KMS-11 (cell line): ENCODE data around the gene VWC2.
A peak's percentile ranks its signal among the peaks of the same experiment; 100 is the strongest.

Source experiments
- H2AFZ ChIP-seq: fragments of 200-600 bp; sonication (generic); 2 replicates; pipeline ENCODE4 v1.6.1; 2016; ENCODE audit warnings: antibody characterized with exemption, mixed run types, low read depth
- H3K27ac ChIP-seq: fragments of 200-600 bp; sonication (generic); 2 replicates; pipeline ENCODE4 v1.6.1; 2016; ENCODE audit warnings: mild to moderate bottlenecking, mixed run types
- H3K27me3 ChIP-seq: fragments of 200-600 bp; sonication (generic); 2 replicates; pipeline ENCODE4 v1.6.1; 2017; ENCODE audit warnings: mild to moderate bottlenecking, low read depth, mixed run types, moderate library complexity; ENCODE audit not compliant: insufficient read depth
- H3K36me3 ChIP-seq: fragments of 200-600 bp; sonication (generic); 2 replicates; pipeline ENCODE4 v1.6.1; 2017; ENCODE audit warnings: mild to moderate bottlenecking, mixed run types; ENCODE audit not compliant: insufficient read depth
- H3K4me1 ChIP-seq: fragments of 200-600 bp; sonication (generic); 2 replicates; pipeline ENCODE4 v1.6.1; 2016; ENCODE audit warnings: mild to moderate bottlenecking, low read depth, mixed run types; ENCODE audit not compliant: poor library complexity, severe bottlenecking
- H3K4me2 ChIP-seq: fragments of 200-600 bp; sonication (generic); 2 replicates; pipeline ENCODE4 v1.7.0; 2016; ENCODE audit warnings: mild to moderate bottlenecking, mixed run types
- H3K4me3 ChIP-seq: fragments of 200-600 bp; sonication (generic); IDR thresholded peaks from 2 replicates; pipeline ENCODE4 v1.6.1; 2017; ENCODE audit warnings: low read depth, low read length, mixed read lengths; ENCODE audit not compliant: insufficient read depth
- H3K79me2 ChIP-seq: fragments of 200-600 bp; sonication (generic); 2 replicates; pipeline ENCODE4 v1.6.1; 2016; ENCODE audit warnings: low read depth, mixed run types; ENCODE audit not compliant: insufficient read depth
- H3K9ac ChIP-seq: fragments of 200-600 bp; sonication (generic); 2 replicates; pipeline ENCODE4 v1.6.1; 2016; ENCODE audit warnings: mild to moderate bottlenecking, mixed run types
- H4K20me1 ChIP-seq: fragments of 200-600 bp; sonication (generic); 2 replicates; pipeline ENCODE4 v1.6.1; 2016; ENCODE audit warnings: mild to moderate bottlenecking, mixed run types; ENCODE audit not compliant: insufficient read depth
- CTCF ChIP-seq: fragments of 200-600 bp; sonication (generic); conservative IDR thresholded peaks from 2 replicates; pipeline ENCODE4 v1.6.1; 2017; ENCODE audit warnings: low read depth, mild to moderate bottlenecking, antibody characterized with exemption, low read length, moderate library complexity, mixed read lengths

Gene VWC2

GRCh38 chr7:49789736-49790135 is 16.3 kb downstream of the VWC2 start:
- no peaks in the 10 kb centered on the region for H3K36me3 ChIP-seq
- peaks cover 7% of the 10 kb centered on the region for H3K4me1 ChIP-seq
- no peak overlapping the region for H3K4me3 ChIP-seq
- H4K20me1 ChIP-seq: no peaks in the 10 kb centered on the region
- no peak for TF ChIP-seq CTCF
- H3K79me2 ChIP-seq: no peaks in the 10 kb centered on the region
- no peak overlapping the region for H3K9ac ChIP-seq
- no peaks in the 10 kb centered on the region for H3K27me3 ChIP-seq
- H3K27ac ChIP-seq: no peak overlapping the region
- no peak overlapping the region for H3K4me2 ChIP-seq
- no peak overlapping the region for H2AFZ ChIP-seq

- TF ChIP-seq CTCF: no peak
- Histone ChIP-seq H3K36me3 (no peaks in the 10 kb centered on the region), H3K79me2 (no peaks in the 10 kb centered on the region), H3K4me1 (peaks cover 7% of the 10 kb centered on the region), H3K4me2 (no peak overlapping the region), H3K27ac (no peak overlapping the region), H2AFZ (no peak overlapping the region), H4K20me1 (no peaks in the 10 kb centered on the region), H3K4me3 (no peak overlapping the region), H3K9ac (no peak overlapping the region), H3K27me3 (no peaks in the 10 kb centered on the region)
These were observed 16.8 kb downstream of the VWC2 start for GRCh38 chr7:49790209-49790608.

GRCh38 chr7:49791088-49791741 is 17.8 kb downstream of the VWC2 start:
- Histone ChIP-seq H3K4me2 (no peak overlapping the region), H3K4me3 (no peak overlapping the region), H3K27me3 (no peaks in the 10 kb centered on the region), H2AFZ (peak overlapping the region; percentile 5; the same call in 1 of the 2 replicates), H3K9ac (no peak overlapping the region), H3K36me3 (no peaks in the 10 kb centered on the region), H3K4me1 (peaks cover 7% of the 10 kb centered on the region), H3K27ac (no peak overlapping the region), H4K20me1 (no peaks in the 10 kb centered on the region), H3K79me2 (no peaks in the 10 kb centered on the region)
- TF ChIP-seq CTCF: peak; percentile 84

GRCh38 chr7:49797987-49798660 is 24.7 kb downstream of the VWC2 start:
- Histone ChIP-seq H3K4me3 (no peak overlapping the region), H3K4me1 (no peaks in the 10 kb centered on the region), H3K79me2 (no peaks in the 10 kb centered on the region), H4K20me1 (no peaks in the 10 kb centered on the region), H3K27ac (no peak overlapping the region), H2AFZ (no peak overlapping the region), H3K27me3 (no peaks in the 10 kb centered on the region), H3K36me3 (no peaks in the 10 kb centered on the region), H3K9ac (no peak overlapping the region), H3K4me2 (no peak overlapping the region)
- TF ChIP-seq CTCF: no peak
